ENCODE results near the gene BDKRB1. TPM values are rescaled to one million over a fixed set of nuclear protein-coding genes. Genes with fewer than 3 reads are reported as not detected.
"Not testable (repeated sequence)": the region's sequence is repeated elsewhere in the genome, so short reads cannot be mapped to it uniquely, and the experiment has no call there.

The BDKRB1 gene
- total RNA-seq, 4 donors from 2014 or later: 0.78 to 1.0 (median 0.94) TPM; not detected in 1

DNA sequence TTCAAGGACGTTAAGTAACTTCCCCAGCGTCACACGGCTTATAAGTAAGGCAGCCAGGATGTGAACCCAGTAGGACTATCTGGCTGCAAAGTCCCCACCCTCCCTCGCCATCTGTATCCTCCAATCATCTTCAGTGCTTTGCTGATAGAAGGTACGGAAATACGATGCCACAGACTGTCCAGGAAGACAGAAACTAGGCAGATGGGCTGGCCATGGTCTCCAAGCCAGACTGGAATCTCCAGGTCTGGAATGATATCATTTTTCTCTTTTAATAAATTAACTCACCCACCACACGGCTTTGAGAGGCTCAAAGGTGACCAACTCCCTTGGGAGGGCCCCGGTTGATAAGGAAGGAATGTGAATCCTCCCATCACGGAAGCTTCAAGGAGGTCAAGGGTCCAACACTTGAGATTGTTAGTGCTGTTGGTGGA is 16.3 kb upstream of the BDKRB1 start:
- Histone ChIP-seq H3K4me1 (no peaks in the 10 kb centered on the region), H3K27me3 (no peaks in the 10 kb centered on the region), H3K9me3 (no peaks in the 10 kb centered on the region), H3K4me3 (replicated peaks in 1 of 3) (no peak overlapping the region), H3K27ac (no peak overlapping the region), H3K36me3 (peaks cover 5 to 8% of the 10 kb centered on the region in 2 donors)
- DNase-seq: no peak
- 82 to 87% methylated on average over 9 of the region's 9 CpGs for WGBS, 2 donors
- intact Hi-C loops (cut with DNase I): no loop called here
- TF ChIP-seq, protein P1, sequence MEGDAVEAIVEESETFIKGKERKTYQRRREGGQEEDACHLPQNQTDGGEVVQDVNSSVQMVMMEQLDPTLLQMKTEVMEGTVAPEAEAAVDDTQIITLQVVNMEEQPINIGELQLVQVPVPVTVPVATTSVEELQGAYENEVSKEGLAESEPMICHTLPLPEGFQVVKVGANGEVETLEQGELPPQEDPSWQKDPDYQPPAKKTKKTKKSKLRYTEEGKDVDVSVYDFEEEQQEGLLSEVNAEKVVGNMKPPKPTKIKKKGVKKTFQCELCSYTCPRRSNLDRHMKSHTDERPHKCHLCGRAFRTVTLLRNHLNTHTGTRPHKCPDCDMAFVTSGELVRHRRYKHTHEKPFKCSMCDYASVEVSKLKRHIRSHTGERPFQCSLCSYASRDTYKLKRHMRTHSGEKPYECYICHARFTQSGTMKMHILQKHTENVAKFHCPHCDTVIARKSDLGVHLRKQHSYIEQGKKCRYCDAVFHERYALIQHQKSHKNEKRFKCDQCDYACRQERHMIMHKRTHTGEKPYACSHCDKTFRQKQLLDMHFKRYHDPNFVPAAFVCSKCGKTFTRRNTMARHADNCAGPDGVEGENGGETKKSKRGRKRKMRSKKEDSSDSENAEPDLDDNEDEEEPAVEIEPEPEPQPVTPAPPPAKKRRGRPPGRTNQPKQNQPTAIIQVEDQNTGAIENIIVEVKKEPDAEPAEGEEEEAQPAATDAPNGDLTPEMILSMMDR (IDR thresholded peaks at IDR 0.05): no peak
- no peak for TF ChIP-seq POLR2A (IDR thresholded peaks at IDR 0.05)

DNA sequence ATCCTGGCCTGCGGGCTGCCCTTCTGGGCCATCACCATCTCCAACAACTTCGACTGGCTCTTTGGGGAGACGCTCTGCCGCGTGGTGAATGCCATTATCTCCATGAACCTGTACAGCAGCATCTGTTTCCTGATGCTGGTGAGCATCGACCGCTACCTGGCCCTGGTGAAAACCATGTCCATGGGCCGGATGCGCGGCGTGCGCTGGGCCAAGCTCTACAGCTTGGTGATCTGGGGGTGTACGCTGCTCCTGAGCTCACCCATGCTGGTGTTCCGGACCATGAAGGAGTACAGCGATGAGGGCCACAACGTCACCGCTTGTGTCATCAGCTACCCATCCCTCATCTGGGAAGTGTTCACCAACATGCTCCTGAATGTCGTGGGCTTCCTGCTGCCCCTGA is 15.4 kb upstream of the BDKRB1 start:
- no peak for DNase-seq
- WGBS, 2 donors: 95 to 96% methylated on average over 18 of the region's 18 CpGs
- H3K9me3 ChIP-seq: no peaks in the 10 kb centered on the region
- intact Hi-C loops (cut with DNase I): no loop called here
- H3K27ac ChIP-seq: no peak overlapping the region
- no peaks in the 10 kb centered on the region for H3K27me3 ChIP-seq
- peaks cover 5 to 8% of the 10 kb centered on the region in 2 donors for H3K36me3 ChIP-seq
- no peak overlapping the region for H3K4me3 ChIP-seq (replicated peaks in 1 of 3)
- TF ChIP-seq POLR2A (IDR thresholded peaks at IDR 0.05): no peak
- TF ChIP-seq, protein P1 (IDR thresholded peaks at IDR 0.05): no peak
- H3K4me1 ChIP-seq: no peaks in the 10 kb centered on the region

DNA sequence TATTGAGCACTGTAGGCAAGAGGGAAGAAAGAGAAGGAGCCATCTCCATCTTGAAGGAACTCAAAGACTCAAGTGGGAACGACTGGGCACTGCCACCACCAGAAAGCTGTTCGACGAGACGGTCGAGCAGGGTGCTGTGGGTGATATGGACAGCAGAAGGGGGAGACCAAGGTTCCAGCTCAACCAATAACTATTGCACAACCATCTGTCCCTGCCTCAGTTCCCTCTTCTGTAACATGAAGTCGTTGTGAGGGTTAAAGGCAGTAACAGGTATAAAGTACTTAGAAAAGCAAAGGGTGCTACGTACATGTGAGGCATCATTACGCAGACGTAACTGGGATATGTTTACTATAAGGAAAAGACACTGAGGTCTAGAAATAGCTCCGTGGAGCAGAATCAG is 13.9 kb upstream of the BDKRB1 start:
- intact Hi-C loops (cut with DNase I): no loop called here
- no peaks in the 10 kb centered on the region for H3K27me3 ChIP-seq
- H3K36me3 ChIP-seq: peaks cover 5 to 8% of the 10 kb centered on the region in 2 donors
- WGBS, 2 donors: 93 to 94% methylated on average over 10 of the region's 10 CpGs
- no peak for DNase-seq
- no peak overlapping the region for H3K4me3 ChIP-seq (replicated peaks in 1 of 3)
- TF ChIP-seq, protein P1 (IDR thresholded peaks at IDR 0.05): no peak
- TF ChIP-seq POLR2A (IDR thresholded peaks at IDR 0.05): no peak
- H3K4me1 ChIP-seq: no peaks in the 10 kb centered on the region
- H3K9me3 ChIP-seq: no peaks in the 10 kb centered on the region
- no peak overlapping the region for H3K27ac ChIP-seq

DNA sequence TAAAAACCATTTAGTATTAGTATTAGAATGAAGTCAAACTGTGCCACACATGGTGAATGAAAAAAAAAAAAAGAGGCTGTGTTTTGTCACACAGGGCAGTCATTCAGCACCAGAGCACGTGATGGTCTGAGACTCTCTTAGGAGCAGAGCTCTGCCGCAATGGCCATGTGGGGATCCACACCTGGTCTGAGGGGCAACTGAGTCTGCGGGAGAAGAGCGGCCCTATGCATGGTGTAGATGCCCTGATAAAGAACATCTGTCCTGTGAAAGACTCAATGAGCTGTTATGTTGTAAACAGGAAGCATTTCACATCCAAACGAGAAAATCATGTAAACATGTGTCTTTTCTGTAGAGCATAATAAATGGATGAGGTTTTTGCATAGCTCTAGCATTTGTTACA is 12.2 kb upstream of the BDKRB1 start:
- intact Hi-C loops (cut with DNase I): no loop called here
- WGBS, 2 donors: 72 to 74% methylated on average over 5 of the region's 5 CpGs
- H3K36me3 ChIP-seq: peaks cover 5 to 8% of the 10 kb centered on the region in 2 donors
- H3K9me3 ChIP-seq: no peaks in the 10 kb centered on the region
- DNase-seq: no peak
- no peak overlapping the region for H3K4me3 ChIP-seq (replicated peaks in 1 of 3)
- no peaks in the 10 kb centered on the region for H3K27me3 ChIP-seq
- no peak overlapping the region for H3K27ac ChIP-seq
- TF ChIP-seq POLR2A (IDR thresholded peaks at IDR 0.05): no peak
- TF ChIP-seq, protein P1 (IDR thresholded peaks at IDR 0.05): no peak
- H3K4me1 ChIP-seq: no peaks in the 10 kb centered on the region

DNA sequence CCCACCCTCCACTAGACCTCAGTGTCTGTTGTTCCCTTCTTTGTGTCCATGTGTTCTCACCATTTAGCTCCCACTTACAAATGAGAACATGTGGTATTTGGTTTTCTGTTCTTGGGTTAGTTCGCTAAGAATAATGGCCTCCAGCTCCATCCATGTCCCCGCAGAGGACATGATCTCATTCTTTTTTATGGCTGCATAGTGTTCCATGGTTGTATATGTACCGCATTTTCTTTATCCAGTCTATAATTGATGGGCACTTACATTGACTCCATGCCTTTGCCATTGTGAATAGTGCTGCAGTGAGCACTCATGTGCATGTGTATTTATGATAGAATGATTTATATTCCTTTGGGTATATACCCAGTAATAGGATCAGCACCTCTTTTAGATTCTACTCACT is 10.9 kb upstream of the BDKRB1 start:
- H3K27me3 ChIP-seq; intact Hi-C loops (cut with DNase I); H3K4me3 ChIP-seq (replicated peaks in 1 of 3); H3K9me3 ChIP-seq; H3K27ac ChIP-seq; H3K4me1 ChIP-seq; DNase-seq; H3K36me3 ChIP-seq: not testable (repeated sequence)
- 95 to 97% methylated on average over 3 of the region's 3 CpGs for WGBS, 2 donors

All from thyroid gland (tissue), 4 donors.